Fibroblast of the aortic adventitia (primary cell): ENCODE measurements around the gene MTMR4. TPM values are rescaled to one million over a fixed set of nuclear protein-coding genes. Genes with fewer than 3 reads are reported as not detected.
A peak's percentile ranks its signal among the peaks of the same experiment; 100 is the strongest.

Experiments
- DNase-seq: peaks from one replicate; pipeline ENCODE4 v3.0.0-alpha.2; 2010; ENCODE audit warnings: low read depth
- H3K4me3 ChIP-seq: 2 replicates; pipeline ENCODE4 v1.5.1; 2011; ENCODE audit warnings: low read depth, mild to moderate bottlenecking, control low read depth, low read length, moderate library complexity
- total RNA-seq: library from RNA; depleted of rRNA; stranded (reverse); fragments of >200 nt; gene quantifications from 2 replicates; pipeline ENCODE4 v1.2.3, GENCODE V29; 2012; ENCODE audit warnings: low replicate concordance
- TF ChIP-seq, protein P1 (sequence below): IDR thresholded peaks from 2 replicates; pipeline ENCODE4 v1.5.1; 2011; ENCODE audit warnings: mild to moderate bottlenecking, low read length, control low read depth, inconsistent platforms; ENCODE audit not compliant: insufficient read depth

The MTMR4 gene
- total RNA-seq, 1 donor, result 49.8 TPM

GRCh38 chr17:58538811-58539409, 24.5 kb upstream of the MTMR4 start:
- peak; percentile 41 for DNase-seq
- no peak overlapping the region for H3K4me3 ChIP-seq
- TF ChIP-seq, protein P1, sequence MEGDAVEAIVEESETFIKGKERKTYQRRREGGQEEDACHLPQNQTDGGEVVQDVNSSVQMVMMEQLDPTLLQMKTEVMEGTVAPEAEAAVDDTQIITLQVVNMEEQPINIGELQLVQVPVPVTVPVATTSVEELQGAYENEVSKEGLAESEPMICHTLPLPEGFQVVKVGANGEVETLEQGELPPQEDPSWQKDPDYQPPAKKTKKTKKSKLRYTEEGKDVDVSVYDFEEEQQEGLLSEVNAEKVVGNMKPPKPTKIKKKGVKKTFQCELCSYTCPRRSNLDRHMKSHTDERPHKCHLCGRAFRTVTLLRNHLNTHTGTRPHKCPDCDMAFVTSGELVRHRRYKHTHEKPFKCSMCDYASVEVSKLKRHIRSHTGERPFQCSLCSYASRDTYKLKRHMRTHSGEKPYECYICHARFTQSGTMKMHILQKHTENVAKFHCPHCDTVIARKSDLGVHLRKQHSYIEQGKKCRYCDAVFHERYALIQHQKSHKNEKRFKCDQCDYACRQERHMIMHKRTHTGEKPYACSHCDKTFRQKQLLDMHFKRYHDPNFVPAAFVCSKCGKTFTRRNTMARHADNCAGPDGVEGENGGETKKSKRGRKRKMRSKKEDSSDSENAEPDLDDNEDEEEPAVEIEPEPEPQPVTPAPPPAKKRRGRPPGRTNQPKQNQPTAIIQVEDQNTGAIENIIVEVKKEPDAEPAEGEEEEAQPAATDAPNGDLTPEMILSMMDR, result no peak

GRCh38 chr17:58537266-58537665, 22.8 kb upstream of the MTMR4 start:
- no peak for DNase-seq
- H3K4me3 ChIP-seq, result no peak overlapping the region
- TF ChIP-seq, protein P1, result no peak

- no peak for DNase-seq
- no peak overlapping the region for H3K4me3 ChIP-seq
- TF ChIP-seq, protein P1, result no peak
Measured at GRCh38 chr17:58536542-58536941, 22.1 kb upstream of the MTMR4 start.

GRCh38 chr17:58535431-58535830, 21.0 kb upstream of the MTMR4 start:
- TF ChIP-seq, protein P1, result no peak
- peak; percentile 56 for DNase-seq
- no peak overlapping the region for H3K4me3 ChIP-seq

- no peak overlapping the region for H3K4me3 ChIP-seq
- TF ChIP-seq, protein P1, result no peak
- DNase-seq, result peak; percentile 42
Measured at GRCh38 chr17:58534901-58535421, 20.5 kb upstream of the MTMR4 start.

DNA sequence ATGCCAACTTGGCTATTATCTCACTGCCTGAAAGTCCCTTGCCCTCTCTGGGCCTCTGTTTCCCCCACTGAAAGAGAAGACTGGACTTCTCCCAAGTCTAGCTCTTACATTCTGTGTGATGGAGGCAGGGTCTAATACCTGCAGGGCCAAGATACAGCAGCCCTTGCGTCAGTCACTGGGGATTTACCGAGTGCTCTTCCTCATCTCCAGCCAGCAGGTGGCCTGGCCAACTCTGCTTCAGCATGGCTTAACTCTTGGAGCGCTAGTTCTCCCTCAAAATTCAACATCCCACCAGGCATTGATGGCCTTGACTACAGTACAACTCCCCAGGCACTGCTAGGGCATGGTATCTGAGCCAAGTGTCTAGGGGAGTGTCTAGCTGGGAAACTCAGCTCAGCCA, 19.9 kb upstream of the MTMR4 start:
- no peak overlapping the region for H3K4me3 ChIP-seq

More for the DNA sequence above, 19.9 kb upstream of the MTMR4 start:
- TF ChIP-seq, protein P1, result no peak
- no peak for DNase-seq
